ENCODE measurements around the gene MYO9B. TPM values are rescaled to one million over a fixed set of nuclear protein-coding genes. Genes with fewer than 3 reads are reported as not detected.
A peak's percentile ranks its signal among the peaks of the same experiment; 100 is the strongest.

MYO9B gene
- total RNA-seq, 2 donors from 2014 or later: 79.4 to 96.8 TPM

DNA sequence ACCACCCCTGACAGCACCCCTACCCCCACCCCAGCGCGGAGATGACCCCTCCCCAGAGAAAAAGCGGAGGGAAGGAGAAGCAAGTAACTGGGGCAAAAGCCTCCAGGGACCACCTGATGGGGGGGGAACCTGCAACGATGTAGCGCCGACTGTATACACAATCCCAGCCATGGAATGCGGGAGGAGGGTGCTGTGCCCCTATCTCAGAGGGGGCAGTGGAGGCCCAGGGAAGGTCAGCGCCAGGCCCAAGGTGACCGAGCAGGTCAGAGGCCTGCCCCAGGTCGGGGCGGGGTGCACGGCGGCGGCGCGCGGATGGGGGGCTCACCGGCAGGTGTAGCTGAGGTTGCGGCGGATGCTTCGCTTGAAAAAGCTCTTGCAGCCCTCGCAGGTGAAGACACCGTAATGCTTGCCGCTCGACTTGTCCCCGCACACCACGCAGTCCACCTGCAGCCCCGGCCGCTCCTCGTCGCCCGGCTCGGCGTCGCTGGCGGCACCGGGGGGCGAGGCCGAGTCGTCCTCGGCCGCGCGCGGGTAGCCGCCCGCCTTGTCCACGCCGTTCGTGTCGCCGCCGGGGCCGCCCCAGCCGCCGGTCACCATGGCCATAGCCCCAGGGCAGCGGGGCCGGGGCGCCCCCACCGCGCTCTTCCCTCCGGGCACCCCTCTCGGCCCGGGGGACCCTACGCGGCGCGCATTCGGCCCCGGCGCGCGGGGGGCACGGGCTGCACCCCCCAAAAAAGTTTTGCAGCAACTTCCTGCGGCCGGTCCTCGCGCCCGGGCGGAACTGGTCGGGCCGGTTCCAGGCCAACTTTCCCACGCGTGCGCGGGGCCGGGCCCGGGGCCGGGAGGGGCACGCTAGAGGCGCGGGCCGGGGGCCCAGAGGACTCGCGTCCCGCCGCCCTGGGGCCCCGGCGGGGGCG lies 169.3 kb downstream of the MYO9B start:
- peaks cover 9% of the 10 kb centered on the region for H3K36me3 Mint-ChIP-seq (ENCODE audit: low read depth)
- H3K27me3 ChIP-seq (ENCODE audit: control insufficient read depth, insufficient read depth, low read length, poor library complexity, severe bottlenecking): no peaks in the 10 kb centered on the region
- peak overlapping the region; percentile 95 for H3K4me3 Mint-ChIP-seq
- no peaks in the 10 kb centered on the region for H3K27me3 Mint-ChIP-seq (ENCODE audit: insufficient read depth)
- peak overlapping the region; percentile 95 for H3K27ac Mint-ChIP-seq
- TF ChIP-seq, protein P1, sequence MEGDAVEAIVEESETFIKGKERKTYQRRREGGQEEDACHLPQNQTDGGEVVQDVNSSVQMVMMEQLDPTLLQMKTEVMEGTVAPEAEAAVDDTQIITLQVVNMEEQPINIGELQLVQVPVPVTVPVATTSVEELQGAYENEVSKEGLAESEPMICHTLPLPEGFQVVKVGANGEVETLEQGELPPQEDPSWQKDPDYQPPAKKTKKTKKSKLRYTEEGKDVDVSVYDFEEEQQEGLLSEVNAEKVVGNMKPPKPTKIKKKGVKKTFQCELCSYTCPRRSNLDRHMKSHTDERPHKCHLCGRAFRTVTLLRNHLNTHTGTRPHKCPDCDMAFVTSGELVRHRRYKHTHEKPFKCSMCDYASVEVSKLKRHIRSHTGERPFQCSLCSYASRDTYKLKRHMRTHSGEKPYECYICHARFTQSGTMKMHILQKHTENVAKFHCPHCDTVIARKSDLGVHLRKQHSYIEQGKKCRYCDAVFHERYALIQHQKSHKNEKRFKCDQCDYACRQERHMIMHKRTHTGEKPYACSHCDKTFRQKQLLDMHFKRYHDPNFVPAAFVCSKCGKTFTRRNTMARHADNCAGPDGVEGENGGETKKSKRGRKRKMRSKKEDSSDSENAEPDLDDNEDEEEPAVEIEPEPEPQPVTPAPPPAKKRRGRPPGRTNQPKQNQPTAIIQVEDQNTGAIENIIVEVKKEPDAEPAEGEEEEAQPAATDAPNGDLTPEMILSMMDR (conservative IDR thresholded peaks at IDR 0.05): no peak
- peaks cover 16% of the 10 kb centered on the region for H3K36me3 ChIP-seq (ENCODE audit: control insufficient read depth, insufficient read depth, low read length)
- WGBS, 2 experiments (ENCODE audit: insufficient coverage in 1 of 2, insufficient read length in 1 of 2): 0% methylated on average over 35 to 100 of the region's 100 CpGs
- H3K9me3 ChIP-seq (ENCODE audit: control insufficient read depth, low read length): no peaks in the 10 kb centered on the region
- peak overlapping the region; percentile 83 for H3K9ac ChIP-seq (ENCODE audit: extremely low read depth, low read length, poor library complexity, severe bottlenecking)
- DNase-seq: peak; percentile 71
- peaks cover 18% of the 10 kb centered on the region for H3K4me1 ChIP-seq (ENCODE audit: control insufficient read depth, insufficient read depth, low read length)
- H3K4me1 Mint-ChIP-seq: peaks cover 39% of the 10 kb centered on the region
- H3K9me3 Mint-ChIP-seq: no peaks in the 10 kb centered on the region
- peak overlapping the region; percentile 95 for H3K4me3 ChIP-seq (ENCODE audit: low read length)
- H3K27ac ChIP-seq (ENCODE audit: low read depth, low read length): peak overlapping the region; percentile 49

DNA sequence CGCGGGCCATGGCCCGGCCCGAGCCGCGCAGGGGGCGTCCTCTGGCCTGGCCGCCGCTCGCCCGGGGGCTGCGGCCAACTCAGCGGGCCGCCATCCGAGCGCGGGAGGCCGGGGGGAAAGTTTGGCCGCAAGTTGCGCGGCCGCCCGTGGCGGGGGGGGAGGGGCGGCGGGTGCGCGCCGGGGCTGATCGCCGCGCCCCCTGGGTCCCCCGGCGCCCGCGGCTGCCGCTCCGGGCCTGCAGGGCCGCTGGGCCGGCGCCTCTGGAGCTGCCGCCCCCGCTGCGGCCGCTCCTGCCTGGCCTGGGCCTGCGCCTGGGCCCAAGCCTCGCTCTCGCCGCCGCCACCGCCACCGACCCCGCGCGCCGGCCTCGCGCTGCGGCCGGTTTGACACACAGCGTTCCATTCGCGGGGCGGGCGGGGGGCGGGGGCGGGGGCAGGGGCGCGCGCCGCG lies 170.0 kb downstream of the MYO9B start, which contains the start of gene NR2F6:
Gene NR2F6, minus strand, starts transcription at position 385 of the 450 bp plus-strand sequence. CDS start 699 bp downstream, outside the sequence.
- Histone ChIP-seq H3K27me3 (ENCODE audit: control insufficient read depth, insufficient read depth, low read length, poor library complexity, severe bottlenecking) (no peaks in the 10 kb centered on the region), H3K4me3 (ENCODE audit: low read length) (peak within 1 kb of the TSS; percentile 95), H3K36me3 (ENCODE audit: control insufficient read depth, insufficient read depth, low read length) (peaks cover 9% of the 10 kb centered on the region), H3K9ac (ENCODE audit: extremely low read depth, low read length, poor library complexity, severe bottlenecking) (peak within 1 kb of the TSS; percentile 83), H3K27ac (ENCODE audit: low read depth, low read length) (peak within 1 kb of the TSS; percentile 95), H3K4me1 (ENCODE audit: control insufficient read depth, insufficient read depth, low read length) (peaks cover 18% of the 10 kb centered on the region), H3K9me3 (ENCODE audit: control insufficient read depth, low read length) (no peaks in the 10 kb centered on the region)
- TF ChIP-seq, protein P1 (conservative IDR thresholded peaks at IDR 0.05): no peak
- H3K36me3 Mint-ChIP-seq (ENCODE audit: low read depth): peaks cover 10% of the 10 kb centered on the region
- no peaks in the 10 kb centered on the region for H3K9me3 Mint-ChIP-seq
- peak within 1 kb of the TSS; percentile 99 for H3K27ac Mint-ChIP-seq
- H3K4me1 Mint-ChIP-seq: peaks cover 38% of the 10 kb centered on the region
- no peak for DNase-seq
- peak within 1 kb of the TSS; percentile 95 for H3K4me3 Mint-ChIP-seq
- 0% methylated on average over 5 to 65 of the region's 72 CpGs for WGBS, 2 experiments (ENCODE audit: insufficient coverage in 1 of 2, insufficient read length in 1 of 2)
- no peaks in the 10 kb centered on the region for H3K27me3 Mint-ChIP-seq (ENCODE audit: insufficient read depth)

DNA sequence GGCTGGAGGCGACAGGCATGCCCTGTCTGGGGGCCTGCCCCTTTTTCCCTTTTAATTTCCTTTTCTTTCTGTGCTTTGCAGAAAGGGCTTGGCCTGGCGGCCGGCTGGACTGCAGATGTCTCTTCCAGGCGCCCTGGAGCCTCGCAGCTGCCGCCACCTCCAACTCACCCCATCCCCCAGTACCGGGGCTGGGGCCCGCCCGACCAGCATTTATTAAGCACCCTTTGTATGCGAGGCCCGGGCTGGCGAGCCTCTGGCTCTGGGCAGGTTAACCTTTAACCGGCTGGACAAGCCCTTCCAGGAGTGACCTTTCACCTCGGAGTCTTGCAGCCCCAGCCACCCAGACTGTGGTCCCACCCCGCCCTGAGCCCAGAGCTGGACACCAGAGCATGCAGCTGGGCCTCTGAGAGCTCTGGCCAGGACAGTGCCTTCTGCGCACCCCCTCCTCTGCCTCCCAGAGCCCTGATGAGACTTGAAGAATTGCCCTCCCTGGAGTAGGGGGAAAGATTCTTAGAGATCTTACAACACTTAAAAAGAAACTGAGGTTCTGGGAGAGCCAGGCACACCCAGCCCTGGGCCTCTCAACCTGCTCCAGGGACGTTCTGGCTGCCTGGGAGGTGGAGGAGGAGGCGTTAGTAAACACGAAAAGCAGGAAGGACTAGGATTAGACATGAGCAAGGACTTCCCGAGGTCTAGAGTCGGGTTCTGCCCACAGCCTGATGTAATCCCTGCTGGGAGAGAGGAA lies 171.3 kb downstream of the MYO9B start:
- no peak for DNase-seq
- peak overlapping the region; percentile 95 for H3K27ac ChIP-seq (ENCODE audit: low read depth, low read length)
- TF ChIP-seq, protein P1 (conservative IDR thresholded peaks at IDR 0.05): no peak
- Mint-ChIP-seq H3K9me3 (no peaks in the 10 kb centered on the region), H3K27me3 (ENCODE audit: insufficient read depth) (no peaks in the 10 kb centered on the region), H3K4me3 (peak overlapping the region; percentile 70), H3K27ac (peak overlapping the region; percentile 99), H3K36me3 (ENCODE audit: low read depth) (peaks cover 3% of the 10 kb centered on the region), H3K4me1 (peaks cover 31% of the 10 kb centered on the region)
- no peaks in the 10 kb centered on the region for H3K36me3 ChIP-seq (ENCODE audit: control insufficient read depth, insufficient read depth, low read length)
- no peaks in the 10 kb centered on the region for H3K9me3 ChIP-seq (ENCODE audit: control insufficient read depth, low read length)
- peaks cover 18% of the 10 kb centered on the region for H3K4me1 ChIP-seq (ENCODE audit: control insufficient read depth, insufficient read depth, low read length)
- 17 to 27% methylated on average over 9 to 21 of the region's 21 CpGs for WGBS, 2 experiments (ENCODE audit: insufficient coverage in 1 of 2, insufficient read length in 1 of 2)
- peak overlapping the region; percentile 8 for H3K9ac ChIP-seq (ENCODE audit: extremely low read depth, low read length, poor library complexity, severe bottlenecking)
- H3K4me3 ChIP-seq (ENCODE audit: low read length): peak overlapping the region; percentile 65
- no peaks in the 10 kb centered on the region for H3K27me3 ChIP-seq (ENCODE audit: control insufficient read depth, insufficient read depth, low read length, poor library complexity, severe bottlenecking)
